ENCODE data around the gene PRM2.

PRM2 gene

DNA sequence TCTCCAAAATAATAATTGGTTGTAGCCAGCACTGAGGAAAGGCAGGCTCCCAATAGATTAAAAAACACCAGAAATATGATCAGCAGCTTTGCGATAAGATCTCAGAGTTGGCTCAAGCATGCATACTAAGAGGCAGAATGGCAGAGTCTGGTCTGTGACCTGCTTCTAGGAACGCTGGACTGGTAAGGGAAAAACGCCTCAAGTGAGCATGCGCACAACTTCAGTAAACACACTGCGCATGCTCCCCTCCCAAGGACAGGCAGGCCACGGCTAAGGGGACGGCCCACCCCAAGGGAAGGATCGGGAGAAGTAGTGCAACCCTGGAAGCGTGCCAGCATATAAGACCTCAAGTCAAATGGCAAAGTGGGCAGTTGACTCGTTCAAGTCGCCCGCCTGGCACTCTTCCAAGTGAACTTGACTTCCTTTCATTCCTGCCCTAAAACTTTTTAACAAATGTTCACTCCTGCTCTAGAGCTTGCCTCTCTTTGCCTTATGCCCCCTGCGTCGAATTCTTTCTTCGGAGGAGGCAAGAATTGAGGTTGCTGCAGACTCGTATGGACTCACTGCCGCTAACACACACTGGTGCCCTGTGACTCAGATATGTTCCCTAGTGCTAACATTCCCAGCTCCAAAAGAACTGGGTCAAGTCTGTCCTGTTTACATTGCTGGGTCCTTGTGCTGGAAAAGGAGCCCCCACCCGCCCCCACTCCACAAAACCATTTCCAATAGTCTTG is 27.3 kb upstream of the PRM2 start:
- TF ChIP-seq, protein P1, sequence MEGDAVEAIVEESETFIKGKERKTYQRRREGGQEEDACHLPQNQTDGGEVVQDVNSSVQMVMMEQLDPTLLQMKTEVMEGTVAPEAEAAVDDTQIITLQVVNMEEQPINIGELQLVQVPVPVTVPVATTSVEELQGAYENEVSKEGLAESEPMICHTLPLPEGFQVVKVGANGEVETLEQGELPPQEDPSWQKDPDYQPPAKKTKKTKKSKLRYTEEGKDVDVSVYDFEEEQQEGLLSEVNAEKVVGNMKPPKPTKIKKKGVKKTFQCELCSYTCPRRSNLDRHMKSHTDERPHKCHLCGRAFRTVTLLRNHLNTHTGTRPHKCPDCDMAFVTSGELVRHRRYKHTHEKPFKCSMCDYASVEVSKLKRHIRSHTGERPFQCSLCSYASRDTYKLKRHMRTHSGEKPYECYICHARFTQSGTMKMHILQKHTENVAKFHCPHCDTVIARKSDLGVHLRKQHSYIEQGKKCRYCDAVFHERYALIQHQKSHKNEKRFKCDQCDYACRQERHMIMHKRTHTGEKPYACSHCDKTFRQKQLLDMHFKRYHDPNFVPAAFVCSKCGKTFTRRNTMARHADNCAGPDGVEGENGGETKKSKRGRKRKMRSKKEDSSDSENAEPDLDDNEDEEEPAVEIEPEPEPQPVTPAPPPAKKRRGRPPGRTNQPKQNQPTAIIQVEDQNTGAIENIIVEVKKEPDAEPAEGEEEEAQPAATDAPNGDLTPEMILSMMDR (IDR thresholded peaks at IDR 0.05): no peak

DNA sequence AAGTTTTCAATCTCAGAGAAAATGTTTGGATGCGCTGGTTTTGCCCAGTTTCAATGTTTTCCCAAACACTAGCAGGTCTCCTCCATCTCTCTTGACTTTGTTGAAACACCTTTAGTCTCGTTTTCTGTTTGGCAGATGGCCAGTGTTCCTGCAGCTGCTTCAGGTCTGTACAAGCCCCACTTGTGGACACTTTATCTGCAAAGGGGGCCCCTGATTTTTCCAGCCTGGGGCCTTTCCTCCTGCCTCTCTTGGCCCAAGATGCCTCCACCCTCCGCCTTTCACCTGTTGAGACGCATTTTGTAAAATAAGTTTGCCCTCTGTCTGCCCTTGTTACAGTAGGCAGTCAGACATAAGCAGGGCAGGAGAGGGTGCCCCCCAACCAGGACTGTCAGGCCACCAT is 26.7 kb upstream of the PRM2 start:
- TF ChIP-seq, protein P1 (IDR thresholded peaks at IDR 0.05): no peak

DNA sequence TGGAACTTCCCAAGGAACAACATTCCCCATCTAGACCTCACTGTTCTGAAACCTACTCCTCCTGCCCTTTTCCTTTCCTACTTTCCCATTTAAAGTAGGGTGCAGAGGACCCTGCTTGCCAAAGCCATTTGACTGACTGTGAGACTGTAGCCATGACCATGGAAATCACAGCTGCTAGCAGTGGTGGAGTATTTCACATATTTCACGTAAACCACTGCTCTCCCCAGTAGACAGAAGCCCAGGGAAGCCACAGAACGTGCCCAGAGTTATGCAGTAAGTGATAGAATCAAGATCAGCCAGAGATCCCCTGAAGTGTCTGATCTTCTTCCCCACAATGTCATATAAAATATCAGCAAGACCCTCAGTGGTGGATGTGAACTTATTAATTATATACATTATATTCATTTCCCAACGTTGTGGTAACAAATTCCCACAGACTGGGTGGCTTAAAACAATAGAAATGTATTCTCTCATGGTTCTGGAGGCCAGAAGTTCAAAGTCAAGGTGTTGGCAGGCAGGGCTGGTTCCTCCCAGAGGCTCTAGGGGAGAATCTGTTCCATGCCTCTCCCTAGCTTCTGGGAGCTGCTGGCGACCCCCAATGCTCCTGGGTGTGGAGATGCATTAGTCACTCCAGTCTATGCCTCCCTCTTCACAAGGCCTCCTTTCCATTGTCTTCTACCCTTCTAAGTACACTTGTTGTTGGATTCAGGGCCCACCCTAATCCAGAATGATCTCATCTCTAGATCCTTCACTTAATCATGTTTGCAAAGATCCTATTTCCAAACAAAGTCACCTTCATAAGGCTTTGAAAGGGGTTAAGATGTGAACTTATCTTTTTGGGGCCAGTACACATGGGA is 25.6 kb upstream of the PRM2 start:
- TF ChIP-seq, protein P1 (IDR thresholded peaks at IDR 0.05): no peak

DNA sequence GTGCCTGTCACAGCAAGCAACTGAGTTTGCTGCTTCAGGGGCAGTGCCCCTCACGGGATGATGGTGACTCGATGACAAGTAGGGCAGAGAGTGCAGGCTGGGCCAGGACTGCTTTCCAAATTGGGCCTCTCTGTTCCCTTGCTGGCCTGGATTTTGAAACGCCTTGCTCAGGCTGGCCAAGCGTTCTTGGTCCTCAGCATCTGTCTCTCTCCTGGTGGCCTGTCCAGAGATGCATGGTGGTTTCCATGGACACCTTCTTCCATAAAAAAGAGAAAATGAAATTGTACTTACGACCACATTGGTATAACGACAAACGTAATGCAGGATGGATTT is 24.2 kb upstream of the PRM2 start:
- TF ChIP-seq, protein P1 (IDR thresholded peaks at IDR 0.05): no peak

DNA sequence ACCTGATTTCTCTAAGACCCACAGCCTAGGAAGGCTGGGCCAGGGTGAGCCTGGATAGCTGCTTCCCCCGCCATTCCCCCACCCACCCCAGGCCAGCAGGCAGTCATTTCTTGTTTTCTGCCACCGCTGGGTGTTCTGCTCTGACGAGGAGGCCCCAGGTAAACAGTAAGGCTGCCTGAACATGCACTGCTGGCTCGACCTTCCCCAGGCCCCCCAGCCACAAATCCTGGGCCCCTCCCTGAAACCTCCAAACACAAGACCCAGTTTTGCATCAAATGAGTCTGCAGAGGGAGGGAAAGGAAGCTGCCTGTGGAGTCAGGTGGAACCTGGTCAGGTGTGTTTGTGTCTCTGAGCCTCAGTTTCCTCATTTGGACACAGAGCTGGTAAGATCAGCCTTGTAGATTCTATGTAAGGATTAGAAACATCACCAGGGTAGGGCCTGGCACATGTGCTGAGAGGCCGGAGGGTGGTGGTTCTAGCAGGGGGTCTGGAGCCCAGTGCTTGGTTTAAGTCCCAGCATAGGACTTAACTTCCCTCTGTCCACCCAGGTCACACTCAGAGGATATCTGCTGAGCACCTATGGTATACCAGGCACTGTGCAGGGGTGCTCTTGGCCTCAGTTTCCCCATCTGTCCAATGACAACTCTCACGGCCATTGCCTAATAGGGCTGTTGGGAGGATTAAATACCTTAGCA is 23.7 kb upstream of the PRM2 start:
- TF ChIP-seq, protein P1 (IDR thresholded peaks at IDR 0.05): no peak

DNA sequence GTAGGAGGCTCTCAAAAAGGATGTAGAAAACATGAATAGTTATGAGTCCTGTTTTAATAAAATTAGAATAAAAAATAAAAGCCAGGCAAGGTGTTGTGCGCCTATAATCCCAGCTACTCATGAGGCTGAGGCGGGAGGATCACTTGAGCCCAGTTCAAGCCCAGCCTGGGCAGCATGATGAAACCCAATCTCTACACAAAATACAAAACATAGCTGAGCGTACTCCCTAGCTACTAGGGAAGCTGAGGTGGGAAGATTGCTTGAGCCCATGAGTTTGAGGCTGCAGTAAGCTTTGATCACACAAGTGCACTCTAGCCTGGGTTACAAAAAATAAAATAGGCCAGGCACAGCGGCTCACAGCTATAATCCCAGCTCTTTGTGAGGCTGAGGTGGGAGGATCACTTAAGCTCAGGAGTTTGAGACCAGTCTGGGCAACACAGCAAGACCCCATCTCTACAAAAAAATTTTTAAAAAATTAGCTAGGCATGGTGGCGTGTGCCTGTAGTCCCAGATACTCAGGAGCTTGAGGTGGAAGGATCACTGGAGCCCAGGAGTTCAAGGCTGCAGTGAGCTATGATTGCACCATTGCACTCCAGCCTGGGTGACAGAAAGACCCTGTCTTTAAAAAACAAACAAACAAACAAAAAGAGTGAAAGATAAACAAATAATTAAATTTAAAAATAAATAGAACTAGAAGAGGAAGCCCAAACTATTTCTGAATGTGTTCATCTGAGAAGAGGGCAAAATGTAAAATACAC is 22.0 kb upstream of the PRM2 start:
- TF ChIP-seq, protein P1 (IDR thresholded peaks at IDR 0.05): no peak

Data from LNCAP (cell line).